ENCODE results near the gene SAMM50.

DNA sequence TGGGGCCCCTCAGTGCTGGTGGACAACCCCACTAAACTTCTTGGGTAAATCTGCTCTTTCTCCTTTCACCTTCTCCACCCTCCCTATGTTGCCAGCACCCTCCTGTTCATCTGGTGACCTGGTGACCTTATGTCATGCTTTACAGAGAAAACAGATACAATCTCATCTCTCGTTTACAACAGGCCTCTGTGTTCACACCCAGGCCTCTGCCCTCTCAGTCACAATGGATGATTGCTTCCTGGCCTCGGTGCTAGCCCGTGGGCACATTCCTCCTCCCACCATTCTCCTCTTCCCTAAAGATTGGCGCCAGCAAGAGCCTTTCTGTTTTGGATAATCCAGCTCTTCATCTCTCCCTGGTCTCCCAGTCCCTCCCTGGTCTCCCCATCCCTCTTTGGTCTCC lies 43.9 kb upstream of the SAMM50 start:
- TF ChIP-seq POLR2A (IDR thresholded peaks at IDR 0.05) (no peak), EP300 (IDR thresholded peaks at IDR 0.05) (no peak)
